HepG2 (cell line): Measurements from ENCODE around the gene ASGR1. TPM values are rescaled to one million over a fixed set of nuclear protein-coding genes. Genes with fewer than 3 reads are reported as not detected.

Source experiments
- CAMTA2 ChIP-seq: sonication (generic); formaldehyde crosslinking; IDR thresholded peaks from 2 replicates; pipeline ENCODE4 v1.4.0; 2020; ENCODE audit warnings: mild to moderate bottlenecking, missing genetic modification reagents, borderline replicate concordance
- GTF2F1 ChIP-seq: fragments of 150-350 bp; IDR thresholded peaks from 2 replicates; pipeline ENCODE4 v1.6.1; 2014; ENCODE audit warnings: low read length
- HMGXB4 ChIP-seq, 2 experiments: sonication (generic) in 1 of 2; formaldehyde crosslinking in 1 of 2; IDR thresholded peaks; 2 replicates each; pipeline versions ENCODE4 v1.4.0 to v1.6.1; 2018 to 2020; ENCODE audit warnings: missing genetic modification reagents in 2 of 2, borderline replicate concordance in 1 of 2, low read depth in 1 of 2, mild to moderate bottlenecking in 1 of 2, missing biosample characterization in 1 of 2
- RBM39 ChIP-seq: fragments of 200-400 bp; formaldehyde crosslinking; IDR thresholded peaks from one replicate; pipeline ENCODE4 v1.6.1; 2018; ENCODE audit warnings: antibody characterized with exemption, mild to moderate bottlenecking, low read depth, low read length; ENCODE audit not compliant: poor library complexity, severe bottlenecking
- REST ChIP-seq, 2 experiments: IDR thresholded peaks; 2 replicates each; pipeline ENCODE4 v1.6.1; 2011 to 2012; ENCODE audit warnings: low read length in 2 of 2, borderline replicate concordance in 1 of 2, low read depth in 1 of 2, mild to moderate bottlenecking in 1 of 2, moderate library complexity in 1 of 2
- SALL1 ChIP-seq: sonication (generic); formaldehyde crosslinking; IDR thresholded peaks from 2 replicates; pipeline ENCODE4 v1.8.0; 2022; ENCODE audit warnings: mild to moderate bottlenecking, missing genetic modification reagents
- SIN3A ChIP-seq: IDR thresholded peaks from 2 replicates; pipeline ENCODE4 v1.6.1; 2011; ENCODE audit warnings: low read depth, mild to moderate bottlenecking, control low read depth, low read length, borderline replicate concordance
- SMAD3 ChIP-seq: sonication (generic); formaldehyde crosslinking; IDR thresholded peaks from 2 replicates; pipeline ENCODE4 v1.4.0; 2020; ENCODE audit warnings: missing genetic modification reagents
- SRY ChIP-seq: sonication (generic); formaldehyde crosslinking; IDR thresholded peaks from 2 replicates; pipeline ENCODE4 v1.8.0; 2022; ENCODE audit warnings: mild to moderate bottlenecking, missing genetic modification reagents
- TCF7L2 ChIP-seq: IDR thresholded peaks from 2 replicates; pipeline ENCODE4 v1.6.1; 2011; ENCODE audit warnings: mild to moderate bottlenecking, low read depth, low read length, moderate library complexity
- TEAD3 ChIP-seq: optimal IDR thresholded peaks from 2 replicates; pipeline ENCODE3; 2016; ENCODE audit warnings: borderline replicate concordance
- ZBTB2 ChIP-seq: sonication (generic); formaldehyde crosslinking; IDR thresholded peaks from 2 replicates; pipeline ENCODE4 v1.8.0; 2022; ENCODE audit warnings: low read depth, missing genetic modification reagents
- ZBTB7A ChIP-seq: sonication (generic); formaldehyde crosslinking; IDR thresholded peaks from 2 replicates; pipeline ENCODE4 v1.8.0; 2022; ENCODE audit warnings: mild to moderate bottlenecking, missing genetic modification reagents
- ZFP37 ChIP-seq: sonication (generic); formaldehyde crosslinking; IDR thresholded peaks from 2 replicates; pipeline ENCODE4 v1.4.0; 2020; ENCODE audit warnings: missing genetic modification reagents, borderline replicate concordance
- ZNF24 ChIP-seq: fragments of 450-650 bp; IDR thresholded peaks from 2 replicates; pipeline ENCODE4 v1.6.1; 2017; ENCODE audit warnings: antibody characterized with exemption, mild to moderate bottlenecking
- ZNF710 ChIP-seq: sonication (generic); formaldehyde crosslinking; IDR thresholded peaks from 2 replicates; pipeline ENCODE4 v1.5.0; 2020; ENCODE audit warnings: mild to moderate bottlenecking, missing genetic modification reagents, borderline replicate concordance
- ZNF776 ChIP-seq: sonication (generic); formaldehyde crosslinking; IDR thresholded peaks from 2 replicates; pipeline ENCODE4 v1.4.0; 2020; ENCODE audit warnings: mild to moderate bottlenecking, missing genetic modification reagents
- ZSCAN25 ChIP-seq: sonication (generic); formaldehyde crosslinking; IDR thresholded peaks from 2 replicates; pipeline ENCODE4 v1.8.0; 2022; ENCODE audit warnings: mild to moderate bottlenecking, missing genetic modification reagents
- polyA plus RNA-seq, 8 experiments: library from polyadenylated mRNA; depleted of rRNA in 3 of 8; stranded (reverse) in 7 of 8; unstranded in 1 of 8; fragments of >200 nt; fragmentation: Illumina TruSeq in 4 of 8; extraction: Trizol in 4 of 8; gene quantifications; 2 replicates each; pipeline versions ENCODE4 v1.2.1 to v1.2.3, GENCODE V29; 2011 to 2016; ENCODE audit warnings: low read depth in 4 of 8, missing spikeins in 1 of 8, mixed read lengths in 1 of 8; ENCODE audit not compliant: insufficient read depth in 1 of 8
- total RNA-seq, 5 experiments: library from RNA; depleted of rRNA; stranded (reverse); fragments of >200 nt; fragmentation: Illumina TruSeq; extraction: Trizol; gene quantifications; 2 replicates each; pipeline ENCODE4 v1.2.3, GENCODE V29; 2016; ENCODE audit warnings: low read depth in 1 of 5

ASGR1 gene
- total and polyA plus RNA-seq, 2 of the 13 experiments (the other 11 are each of a cell fraction or from before 2014, with no cell fraction given): 353 to 796 TPM

- TF ChIP-seq REST (IDR thresholded peaks at IDR 0.05; ENCODE audit: borderline replicate concordance in 1 of 2, low read depth in 1 of 2, low read length in 2 of 2) (peak in 1 of 2 experiments; percentile 64; a peak in 2 of 4 replicates), TCF7L2 (peak; percentile 56; the same call in 1 of the 2 replicates), ZSCAN25 (CRISPR knock-in tag) (peak; percentile 24), HMGXB4 (CRISPR knock-in tag; IDR thresholded peaks at IDR 0.05; ENCODE audit: borderline replicate concordance in 1 of 2, low read depth in 1 of 2) (peak; percentile 74 to 83; a peak in 3 of 4 replicates), RBM39 (peak; percentile 72), SRY (CRISPR knock-in tag) (no peak), ZNF776 (CRISPR knock-in tag) (peak; percentile 73; the same call in 1 of the 2 replicates), CAMTA2 (CRISPR knock-in tag) (peak; percentile 65; the same call in 1 of the 2 replicates), ZFP37 (CRISPR knock-in tag) (peak; percentile 86; the same call in 1 of the 2 replicates), SMAD3 (CRISPR knock-in tag) (peak; percentile 75), SIN3A (peak; percentile 89; the same call in 1 of the 2 replicates), TEAD3 (CRISPR knock-in tag) (peak; percentile 82), SALL1 (CRISPR knock-in tag) (peak; percentile 84), ZBTB2 (CRISPR knock-in tag) (peak; percentile 46; the same call in 1 of the 2 replicates), ZNF24 (peak; percentile 56), GTF2F1 (0 out of 2 replicates have a peak, but pooled peaks have one; percentile 23), ZBTB7A (CRISPR knock-in tag) (no peak; the same call in 1 of the 2 replicates), ZNF710 (CRISPR knock-in tag) (peak; percentile 60)
Measured at GRCh38 chr17:7179317-7180254, at the start of gene ASGR1 (continued).
